Stimulated activated naive CD8-positive, alpha-beta T cell treated with anti-CD3 and anti-CD28 coated beads, Interleukin-15, Interleukin-2, amounts not matched to agents 100 ng/mL and 50 ng/mL, for 24 hours (primary cell): ENCODE results near the gene ZBTB7B.
"Not testable (repeated sequence)": the region's sequence is repeated elsewhere in the genome, so short reads cannot be mapped to it uniquely, and the experiment has no call there.

ENCODE experiments used
- H3K27ac Mint-ChIP-seq: one replicate; pipeline ENCODE4 v1.8.0; 2021; ENCODE audit warnings: mild to moderate bottlenecking, mixed read lengths
- H3K27me3 Mint-ChIP-seq: one replicate; pipeline ENCODE4 v1.8.0; 2021; ENCODE audit warnings: mixed read lengths
- H3K36me3 Mint-ChIP-seq: one replicate; pipeline ENCODE4 v1.8.0; 2021; ENCODE audit warnings: low read depth, mixed read lengths
- H3K4me1 Mint-ChIP-seq: one replicate; pipeline ENCODE4 v1.8.0; 2021; ENCODE audit warnings: low read depth, mixed read lengths
- H3K4me3 Mint-ChIP-seq: one replicate; pipeline ENCODE4 v1.8.0; 2021; ENCODE audit warnings: mild to moderate bottlenecking, mixed read lengths
- H3K9me3 Mint-ChIP-seq: one replicate; pipeline ENCODE4 v1.8.0; 2021; ENCODE audit warnings: mixed read lengths

Gene ZBTB7B

DNA sequence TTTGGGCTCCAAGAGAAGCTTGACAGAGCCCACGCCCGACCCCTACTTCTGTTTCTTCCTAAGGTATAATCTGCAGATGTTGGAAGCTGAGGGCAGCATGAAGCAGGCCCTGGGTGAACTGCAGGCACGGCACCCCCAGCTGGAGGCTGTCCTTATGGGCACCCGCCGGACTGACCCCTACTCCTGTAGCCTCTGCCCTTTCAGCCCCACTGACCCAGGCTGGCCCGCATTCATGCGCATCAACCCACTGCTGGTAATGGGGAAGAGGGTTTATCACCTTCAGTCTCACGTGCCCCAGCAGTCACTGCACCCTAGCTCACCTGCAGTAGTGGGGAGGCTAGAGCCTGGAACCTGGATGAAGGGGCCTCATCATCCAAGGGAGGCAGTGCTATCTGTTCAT is 12.3 kb upstream of the ZBTB7B start:
- H3K4me1 Mint-ChIP-seq = peaks cover 3% of the 10 kb centered on the region
- no peak overlapping the region for H3K27ac Mint-ChIP-seq
- H3K9me3 Mint-ChIP-seq = no peaks in the 10 kb centered on the region
- peaks cover 35% of the 10 kb centered on the region for H3K36me3 Mint-ChIP-seq
- H3K4me3 Mint-ChIP-seq = no peak overlapping the region
- no peaks in the 10 kb centered on the region for H3K27me3 Mint-ChIP-seq

DNA sequence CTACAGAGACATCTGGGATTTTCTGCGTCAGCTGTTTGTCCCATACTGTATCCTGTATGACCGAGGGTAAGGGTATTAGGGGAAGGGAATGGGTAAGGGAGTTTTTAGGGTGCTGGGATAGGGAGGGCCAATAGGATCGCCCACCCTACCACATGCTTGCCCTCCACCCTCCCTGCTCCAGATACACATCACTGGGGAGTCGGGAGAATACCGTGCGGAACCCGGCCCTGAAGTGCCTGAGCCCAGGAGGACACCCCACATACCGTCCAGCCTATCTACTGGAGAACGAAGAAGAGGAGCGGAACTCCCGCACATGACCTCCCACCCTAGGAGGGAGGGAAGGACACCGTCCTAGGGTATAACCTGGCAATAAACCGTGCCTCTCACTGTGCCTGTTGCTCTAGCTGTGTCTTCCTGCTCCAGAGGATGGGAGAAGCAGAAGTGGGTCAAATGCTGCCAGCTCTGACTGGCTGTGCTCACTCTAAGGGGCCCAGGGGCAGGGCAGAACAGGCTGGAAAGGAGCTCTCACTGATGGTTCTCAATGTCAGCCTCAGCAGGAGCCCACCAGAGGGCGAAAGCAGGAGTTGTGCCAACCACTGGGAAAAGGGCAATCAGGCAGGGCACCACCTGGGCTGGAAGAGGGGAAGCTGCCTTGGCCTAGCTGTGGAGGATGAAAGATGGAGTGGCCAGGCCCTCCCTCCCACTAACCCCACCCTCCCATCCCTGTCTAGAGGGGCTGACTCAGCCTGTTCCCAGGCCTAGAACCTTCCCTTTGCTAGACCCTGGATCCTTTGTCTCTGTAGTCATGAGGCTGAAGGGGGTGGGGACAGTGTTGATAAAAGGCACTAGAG is 9.7 kb upstream of the ZBTB7B start:
- Mint-ChIP-seq H3K9me3 (no peaks in the 10 kb centered on the region), H3K36me3 (peaks cover 28% of the 10 kb centered on the region), H3K4me1 (peaks cover 8% of the 10 kb centered on the region), H3K27me3 (peaks cover 7% of the 10 kb centered on the region), H3K27ac (no peak overlapping the region), H3K4me3 (no peak overlapping the region)

DNA sequence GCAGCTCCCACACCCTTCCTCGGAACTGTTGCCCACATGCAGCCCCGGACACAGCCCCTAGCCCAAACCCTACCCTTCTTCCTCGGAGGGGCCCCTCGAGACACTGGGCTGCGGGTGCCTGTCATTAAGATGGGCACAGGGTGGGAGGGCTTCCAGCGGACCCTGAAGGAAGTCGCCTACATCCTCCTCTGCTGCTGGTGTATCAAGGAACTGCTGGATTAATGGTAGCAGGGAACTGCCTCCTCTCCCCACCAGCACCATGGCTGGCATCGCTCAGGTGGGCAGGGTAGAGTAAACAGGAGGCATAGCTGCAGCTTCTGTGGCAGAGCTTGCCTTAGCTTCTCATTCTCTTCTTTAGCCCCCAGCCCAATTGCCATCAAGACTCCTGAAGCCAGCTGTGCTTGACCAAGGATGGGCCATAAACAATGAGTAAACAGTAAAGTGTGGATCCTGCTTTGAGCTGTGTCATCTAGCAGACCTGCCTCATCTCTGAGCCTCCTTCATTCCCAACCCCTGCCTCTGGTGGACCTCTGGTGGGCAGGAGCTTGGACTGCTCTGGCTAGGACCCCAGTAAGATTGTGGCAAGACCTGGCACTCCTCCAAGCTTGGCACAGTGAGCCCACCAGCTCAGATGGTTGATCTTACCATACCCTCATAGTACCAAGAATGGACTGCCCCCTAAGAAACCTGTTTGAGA is 8.9 kb upstream of the ZBTB7B start, which contains the start of gene LENEP:
TSS of gene LENEP (plus strand) at position 15 of the 697 bp plus-strand sequence. CDS start at position 37, 22 bp downstream.
- no peak within 1 kb of the TSS for H3K27ac Mint-ChIP-seq
- no peak within 1 kb of the TSS for H3K4me3 Mint-ChIP-seq
- peaks cover 7% of the 10 kb centered on the region for H3K27me3 Mint-ChIP-seq
- peaks cover 14% of the 10 kb centered on the region for H3K4me1 Mint-ChIP-seq
- H3K9me3 Mint-ChIP-seq = no peaks in the 10 kb centered on the region
- peaks cover 21% of the 10 kb centered on the region for H3K36me3 Mint-ChIP-seq

DNA sequence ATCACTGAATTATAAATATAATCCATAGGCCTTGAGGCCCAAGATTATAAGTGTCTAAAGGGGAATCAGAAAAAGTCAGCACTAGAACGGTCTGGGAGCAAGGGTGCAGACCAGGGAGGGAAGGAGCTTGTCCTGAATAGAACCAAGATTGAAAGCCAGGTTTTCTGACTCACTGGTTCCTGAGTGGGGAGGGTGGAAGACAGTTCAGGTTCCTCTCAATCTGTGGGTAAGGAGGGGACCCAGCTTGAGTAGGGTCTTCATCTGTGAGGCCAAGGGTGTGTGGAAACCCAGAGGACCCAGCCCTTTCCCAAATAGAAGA is 8.4 kb upstream of the ZBTB7B start:
- Mint-ChIP-seq H3K27me3 (peaks cover 7% of the 10 kb centered on the region), H3K27ac (no peak overlapping the region), H3K4me3 (no peak overlapping the region), H3K4me1 (peaks cover 20% of the 10 kb centered on the region), H3K36me3 (peaks cover 16% of the 10 kb centered on the region), H3K9me3 (no peaks in the 10 kb centered on the region)

DNA sequence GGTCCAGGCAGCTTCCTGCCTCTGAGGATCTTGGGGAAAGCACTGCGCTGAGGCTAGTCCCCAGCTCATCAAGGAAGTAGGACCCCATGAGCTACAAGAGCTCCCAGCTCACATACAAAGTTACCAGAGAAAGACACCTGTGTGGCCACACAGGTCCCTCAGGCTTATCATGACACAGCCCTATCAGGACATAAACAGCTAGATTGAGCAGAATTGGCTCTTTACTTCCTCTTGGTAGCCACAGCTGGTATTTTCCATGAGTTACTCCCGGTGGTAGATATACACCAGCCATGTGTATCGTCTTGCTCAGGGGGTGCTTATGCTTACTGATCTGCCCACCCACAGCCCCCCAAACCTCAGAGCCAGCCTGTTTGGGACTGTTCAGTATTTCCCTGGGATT is 8.0 kb upstream of the ZBTB7B start:
- Mint-ChIP-seq H3K27me3 (peaks cover 7% of the 10 kb centered on the region), H3K36me3 (peaks cover 12% of the 10 kb centered on the region), H3K9me3 (no peaks in the 10 kb centered on the region), H3K4me1 (peaks cover 21% of the 10 kb centered on the region), H3K4me3 (no peak overlapping the region), H3K27ac (peak overlapping the region; percentile 37)

DNA sequence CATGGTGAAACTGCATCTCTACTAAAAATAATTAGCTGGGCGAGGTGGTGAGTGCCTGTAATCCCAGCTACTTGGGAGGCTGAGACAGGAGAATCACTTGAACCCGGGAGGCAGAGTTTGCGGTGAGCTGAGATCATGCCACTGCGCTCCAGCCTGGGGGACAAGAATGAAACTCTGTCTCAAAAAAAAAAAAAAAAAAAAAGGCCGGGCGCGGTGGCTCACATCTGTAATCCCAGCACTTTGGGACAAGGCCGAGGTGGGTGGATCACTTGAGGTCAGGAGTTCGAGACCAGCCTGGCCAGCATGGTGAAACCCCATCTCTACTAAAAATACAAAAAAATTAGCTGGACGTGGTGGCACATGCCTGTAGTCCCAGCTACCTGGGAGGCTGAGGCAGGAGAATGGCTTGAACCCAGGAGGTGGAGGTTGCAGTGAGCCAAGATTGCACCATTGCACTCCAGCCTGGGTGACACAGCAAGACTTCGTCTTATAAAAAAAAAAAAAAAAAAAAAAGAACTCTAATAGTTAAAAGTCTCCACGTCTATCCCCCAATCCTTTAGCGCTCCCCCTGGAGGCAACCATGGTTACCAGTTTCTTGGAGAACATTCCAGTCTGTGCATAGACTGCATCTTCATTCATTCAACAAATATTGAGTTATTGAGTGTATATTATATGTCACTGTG is 7.2 kb upstream of the ZBTB7B start:
- not testable (repeated sequence) for H3K4me3 Mint-ChIP-seq, H3K27ac Mint-ChIP-seq, H3K36me3 Mint-ChIP-seq, H3K27me3 Mint-ChIP-seq, H3K9me3 Mint-ChIP-seq
- H3K4me1 Mint-ChIP-seq = peaks cover 29% of the 10 kb centered on the region

DNA sequence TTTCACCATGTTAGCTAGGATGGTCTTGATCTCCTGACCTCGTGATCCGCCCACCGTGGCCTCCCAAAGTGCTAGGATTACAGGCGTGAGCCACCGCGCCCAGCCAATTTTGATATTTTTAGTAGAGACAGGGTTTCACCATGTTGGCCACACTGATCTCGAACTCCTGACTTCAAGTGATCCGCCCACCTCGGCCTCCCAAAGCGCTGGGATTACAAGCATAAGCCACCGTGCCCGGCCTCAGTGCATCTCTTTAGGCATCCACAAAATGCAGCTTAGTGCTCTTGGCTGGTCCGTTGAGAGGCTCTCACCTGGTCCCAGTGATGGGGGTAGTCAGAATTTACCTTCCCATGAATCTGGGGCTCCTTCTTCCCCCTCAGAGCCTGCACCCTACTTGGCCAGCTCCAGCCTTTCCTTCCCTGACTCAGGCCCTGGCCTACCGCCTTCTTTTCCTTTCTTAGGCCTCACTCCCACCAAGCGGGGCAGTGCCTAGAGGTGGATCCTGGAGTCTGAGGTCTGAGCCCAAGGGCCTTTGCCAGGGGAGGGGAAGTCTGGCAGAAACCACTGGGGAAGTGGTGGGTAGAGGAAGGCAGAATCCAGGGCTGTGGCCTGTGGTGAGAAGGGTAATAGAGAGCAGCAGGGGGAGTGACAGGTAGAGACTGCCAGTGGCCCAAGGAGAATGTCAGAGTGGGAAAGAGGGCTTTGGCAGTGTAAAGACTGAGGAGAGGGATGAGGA is 5.5 kb upstream of the ZBTB7B start:
- no peak overlapping the region for H3K27ac Mint-ChIP-seq
- H3K27me3 Mint-ChIP-seq = peaks cover 7% of the 10 kb centered on the region
- H3K4me1 Mint-ChIP-seq = peaks cover 29% of the 10 kb centered on the region
- no peaks in the 10 kb centered on the region for H3K36me3 Mint-ChIP-seq
- H3K9me3 Mint-ChIP-seq = no peaks in the 10 kb centered on the region
- no peak overlapping the region for H3K4me3 Mint-ChIP-seq

DNA sequence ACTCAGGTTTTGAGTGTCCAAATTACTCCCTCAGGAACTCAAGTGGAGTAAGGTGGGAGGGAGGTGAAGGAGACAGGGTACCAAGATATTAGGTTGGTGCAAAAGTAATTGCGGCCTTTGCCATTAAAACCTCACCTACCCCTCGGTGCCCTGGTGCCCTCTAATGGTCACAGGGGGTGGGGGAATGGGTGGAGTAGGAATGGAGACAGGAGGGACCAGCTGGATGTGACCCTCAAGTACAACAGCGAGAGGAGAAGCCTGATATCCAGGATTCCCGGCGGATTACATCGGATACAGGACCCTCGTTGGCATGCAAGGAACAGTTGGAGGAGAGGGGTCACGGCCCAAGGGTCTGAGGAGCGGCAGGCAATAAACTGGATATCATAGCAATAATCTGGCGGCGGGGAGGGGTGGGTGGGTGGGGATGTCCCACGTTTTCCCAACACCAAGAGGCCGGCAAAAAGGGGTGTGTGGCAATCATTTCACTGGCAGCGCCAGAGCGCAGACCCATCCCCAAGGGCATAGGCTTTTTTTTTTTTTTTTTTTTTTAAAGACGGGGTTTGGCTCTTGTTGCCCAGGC is 4.3 kb upstream of the ZBTB7B start:
- no peak overlapping the region for H3K4me3 Mint-ChIP-seq
- H3K4me1 Mint-ChIP-seq = peaks cover 29% of the 10 kb centered on the region

DNA sequence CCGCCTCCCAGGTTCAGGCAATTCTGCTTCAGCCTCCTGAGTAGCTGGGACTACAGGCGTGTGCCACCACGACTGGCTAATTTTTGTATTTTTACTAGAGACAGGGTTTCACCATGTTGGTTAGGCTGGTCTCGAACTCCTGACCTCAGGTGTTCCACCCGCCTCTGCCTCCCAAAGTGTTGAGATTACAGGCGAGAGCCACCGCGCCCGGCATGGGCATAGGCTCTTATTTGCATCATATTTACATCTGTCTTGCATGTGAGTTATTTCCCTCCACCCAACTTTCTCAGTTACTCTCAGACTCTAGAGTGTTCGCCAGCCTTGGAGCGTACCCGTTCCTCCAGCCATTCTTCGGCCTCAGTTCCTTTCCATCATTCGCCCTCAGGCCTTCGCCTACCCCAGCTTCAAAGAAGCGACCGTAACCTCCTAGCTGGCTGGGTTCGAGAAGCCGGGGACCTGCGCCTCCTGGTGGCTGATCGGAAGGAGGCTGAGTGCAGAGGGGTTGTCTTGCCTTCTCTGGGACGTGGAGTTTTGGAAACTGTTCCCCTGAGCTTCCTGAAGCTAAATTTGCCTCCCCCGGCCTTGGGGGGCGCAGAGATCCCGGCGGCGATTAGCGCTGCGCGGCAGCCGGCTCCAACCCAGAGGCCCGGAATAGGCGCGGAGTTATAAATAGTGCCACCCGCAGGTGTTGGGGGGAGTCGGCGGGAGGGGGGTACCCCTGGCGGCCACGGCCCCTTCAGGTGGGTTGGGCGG is 3.6 kb upstream of the ZBTB7B start:
- Mint-ChIP-seq H3K27me3 (peaks cover 7% of the 10 kb centered on the region), H3K9me3 (no peaks in the 10 kb centered on the region), H3K4me3 (peak overlapping the region; percentile 70), H3K4me1 (peaks cover 35% of the 10 kb centered on the region), H3K27ac (peak overlapping the region; percentile 92), H3K36me3 (no peaks in the 10 kb centered on the region)

More for the DNA sequence above, 4.3 kb upstream of the ZBTB7B start:
- Mint-ChIP-seq H3K9me3 (no peaks in the 10 kb centered on the region), H3K27me3 (peaks cover 7% of the 10 kb centered on the region), H3K36me3 (no peaks in the 10 kb centered on the region), H3K27ac (no peak overlapping the region)

DNA sequence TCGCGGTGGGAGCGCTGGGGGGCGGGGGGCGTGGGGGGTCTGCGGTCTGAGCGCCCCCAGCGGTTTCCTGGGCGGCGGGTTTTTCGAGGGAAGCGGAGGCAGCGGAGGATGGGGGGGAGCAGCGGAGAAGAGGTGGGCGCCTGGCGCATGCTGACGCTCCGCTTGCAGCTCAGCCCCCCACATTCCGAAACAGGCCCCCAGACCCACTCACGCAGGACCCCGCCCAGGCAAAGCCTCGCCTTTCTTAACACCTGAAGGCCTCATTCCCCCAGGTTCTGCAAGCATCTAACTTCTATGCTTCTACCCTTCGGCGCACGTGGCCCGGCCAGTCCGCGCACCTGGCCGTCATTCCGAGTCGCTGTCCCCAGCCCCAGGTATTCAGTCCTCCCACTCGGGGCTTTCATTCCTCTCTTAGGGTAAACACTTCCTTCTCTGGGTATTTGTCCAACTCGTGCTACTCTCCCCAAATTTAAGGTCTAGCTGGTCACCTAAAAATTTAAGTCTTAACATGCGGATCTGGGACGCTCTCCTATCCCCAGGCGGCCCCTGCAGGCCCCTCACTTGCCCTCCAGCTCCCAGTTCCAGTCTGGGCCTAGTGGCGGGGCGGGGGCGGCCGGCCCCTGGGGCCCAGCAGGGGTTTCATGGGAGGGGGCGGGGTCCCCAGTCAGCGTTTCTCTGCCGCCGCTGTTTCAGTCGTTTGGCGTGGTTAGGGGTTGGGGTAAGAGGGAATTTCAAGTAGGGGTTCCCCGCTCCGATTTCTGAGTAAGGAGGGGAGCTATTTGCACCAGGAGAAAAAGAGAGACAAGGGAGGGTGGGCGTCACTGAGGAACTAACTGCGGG is 2.8 kb upstream of the ZBTB7B start:
- Mint-ChIP-seq H3K9me3 (no peaks in the 10 kb centered on the region), H3K27me3 (peaks cover 7% of the 10 kb centered on the region), H3K27ac (peak overlapping the region; percentile 93), H3K36me3 (no peaks in the 10 kb centered on the region), H3K4me3 (peak overlapping the region; percentile 81), H3K4me1 (peaks cover 43% of the 10 kb centered on the region)

DNA sequence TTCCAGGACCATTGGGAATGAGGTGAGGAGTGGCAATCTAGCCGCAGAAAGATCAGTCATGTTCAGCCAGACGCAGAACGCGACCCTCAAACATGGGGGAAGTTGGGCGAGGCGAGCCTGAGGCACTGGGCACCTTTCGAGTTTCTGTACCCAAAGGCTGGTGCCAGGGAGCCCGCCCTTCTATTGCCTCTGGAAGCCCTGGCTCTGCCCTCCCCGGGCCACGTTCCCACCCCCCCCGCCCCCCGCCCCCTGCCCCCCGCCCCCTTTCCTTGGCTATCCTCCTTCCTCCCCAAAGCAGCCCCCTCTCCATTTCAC is 2.2 kb upstream of the ZBTB7B start:
- peak overlapping the region; percentile 81 for H3K4me3 Mint-ChIP-seq
- peak overlapping the region; percentile 93 for H3K27ac Mint-ChIP-seq
- no peaks in the 10 kb centered on the region for H3K9me3 Mint-ChIP-seq
- H3K4me1 Mint-ChIP-seq = peaks cover 48% of the 10 kb centered on the region
- H3K27me3 Mint-ChIP-seq = peaks cover 7% of the 10 kb centered on the region
- no peaks in the 10 kb centered on the region for H3K36me3 Mint-ChIP-seq

DNA sequence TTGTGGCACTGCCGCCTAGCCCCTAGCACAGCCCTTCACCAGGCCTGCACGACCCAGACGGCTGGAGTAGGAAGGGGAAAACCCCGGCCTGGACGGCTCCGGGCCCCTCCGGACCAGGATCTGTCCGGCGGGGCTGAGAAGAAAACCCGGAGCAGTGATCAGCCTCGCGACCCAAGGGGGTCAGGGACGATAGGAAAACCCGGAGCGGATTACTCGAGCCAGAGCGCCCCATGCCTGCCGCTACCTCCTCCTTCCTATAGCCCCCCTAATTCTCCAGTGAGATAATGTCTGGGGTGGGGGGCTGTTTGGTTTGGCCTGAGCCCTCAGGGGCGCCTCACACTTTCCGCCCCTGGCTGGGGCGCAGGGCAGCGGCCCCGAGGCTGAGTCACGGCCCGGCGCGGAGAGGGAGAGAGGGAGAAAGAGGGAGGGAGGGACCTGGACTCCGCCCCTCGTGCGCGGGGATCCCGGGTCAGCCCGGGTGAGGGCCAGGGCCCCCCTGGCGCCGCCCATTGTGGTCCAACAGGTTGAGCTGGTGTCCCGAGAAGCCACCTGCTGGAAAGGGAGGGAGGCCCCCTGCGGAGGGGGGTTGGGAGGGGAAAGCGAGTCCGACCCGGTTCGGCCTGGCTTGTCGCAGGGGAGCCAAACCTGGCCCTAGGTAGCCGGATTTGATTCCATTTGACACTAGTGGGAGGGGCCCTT is 1.7 kb upstream of the ZBTB7B start:
- Mint-ChIP-seq H3K4me1 (peaks cover 53% of the 10 kb centered on the region), H3K27me3 (peaks cover 5% of the 10 kb centered on the region), H3K36me3 (no peaks in the 10 kb centered on the region), H3K4me3 (peak overlapping the region; percentile 81), H3K27ac (peak overlapping the region; percentile 93), H3K9me3 (no peaks in the 10 kb centered on the region)

DNA sequence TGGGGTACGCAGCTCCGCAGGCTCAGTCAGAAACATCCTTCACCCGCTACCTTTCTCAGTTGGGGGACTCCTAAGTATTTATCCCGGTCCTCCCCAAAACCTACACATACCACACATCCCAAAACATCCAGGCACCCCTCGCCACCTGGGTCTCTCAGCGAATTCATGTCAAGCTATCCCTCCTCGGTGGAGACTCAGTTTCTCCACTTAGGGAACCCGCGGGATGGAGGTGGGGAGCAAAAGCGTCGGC is 1.3 kb upstream of the ZBTB7B start:
- peak overlapping the region; percentile 81 for H3K4me3 Mint-ChIP-seq
- peak overlapping the region; percentile 90 for H3K27ac Mint-ChIP-seq
- peaks cover 58% of the 10 kb centered on the region for H3K4me1 Mint-ChIP-seq

More for the DNA sequence above, 1.3 kb upstream of the ZBTB7B start:
- Mint-ChIP-seq H3K36me3 (no peaks in the 10 kb centered on the region), H3K9me3 (no peaks in the 10 kb centered on the region), H3K27me3 (peaks cover under 1% of the 10 kb centered on the region)
